WTC11 (cell line): ENCODE data around the gene PIGR. TPM values are rescaled to one million over a fixed set of nuclear protein-coding genes. Genes with fewer than 3 reads are reported as not detected.

Experiments
- ATAC-seq: fragments of 200-7000 bp; cut with Tn5 transposase; 2 replicates; pipeline ENCODE4 v1.10.0; 2021; ENCODE audit warnings: mild to moderate bottlenecking, moderate library complexity
- CTCF ChIA-PET: fragments of 300-600 bp; sonication (Branson Sonifier 250); formaldehyde crosslinking; loops from one replicate; lab custom pipeline; 2021; ENCODE audit warnings: antibody characterized with exemption; lab: Charles Lee
- POLR2A ChIA-PET: fragments of 350-600 bp; sonication (Branson Sonifier 250); formaldehyde crosslinking; loops from one replicate; lab custom pipeline; 2021; ENCODE audit warnings: antibody characterized with exemption; lab: Charles Lee
- DNase-seq: peaks from one replicate; pipeline ENCODE4 v3.0.0; 2021; ENCODE audit warnings: low spot score
- H3K27ac Mint-ChIP-seq: 2 replicates; pipeline ENCODE4 v1.8.0; 2021; ENCODE audit warnings: mixed read lengths
- H3K27me3 Mint-ChIP-seq: 2 replicates; pipeline ENCODE4 v1.8.0; 2021; ENCODE audit warnings: low read depth, mild to moderate bottlenecking, moderate library complexity, mixed read lengths
- H3K36me3 Mint-ChIP-seq: 2 replicates; pipeline ENCODE4 v1.8.0; 2021; ENCODE audit warnings: mixed read lengths
- H3K4me1 Mint-ChIP-seq: 2 replicates; pipeline ENCODE4 v1.8.0; 2022; ENCODE audit warnings: mixed read lengths
- H3K4me3 Mint-ChIP-seq: 2 replicates; pipeline ENCODE4 v1.8.0; 2021; ENCODE audit warnings: mild to moderate bottlenecking, moderate library complexity, mixed read lengths
- H3K9me3 Mint-ChIP-seq: 2 replicates; pipeline ENCODE4 v1.8.0; 2021; ENCODE audit warnings: mixed read lengths
- ETV6 ChIP-seq: sonication (generic); formaldehyde crosslinking; IDR thresholded peaks from 2 replicates; pipeline ENCODE4 v1.8.1; 2022; ENCODE audit warnings: mild to moderate bottlenecking, missing genetic modification reagents
- GRHL2 ChIP-seq: fragments of 250-450 bp; sonication (Bioruptor Pico); IDR thresholded peaks from 2 replicates; pipeline ENCODE4 v1.8.0; 2022; ENCODE audit warnings: mild to moderate bottlenecking, moderate library complexity; ENCODE audit not compliant: insufficient replicate concordance, severe bottlenecking
- HMGXB4 ChIP-seq: sonication (generic); formaldehyde crosslinking; IDR thresholded peaks from 2 replicates; pipeline ENCODE4 v1.8.1; 2023; ENCODE audit warnings: mild to moderate bottlenecking, moderate library complexity, missing genetic modification reagents
- IRF1 ChIP-seq: sonication (generic); formaldehyde crosslinking; IDR thresholded peaks from 2 replicates; pipeline ENCODE4 v1.8.0; 2023; ENCODE audit warnings: missing genetic modification reagents
- IRF2 ChIP-seq: sonication (generic); formaldehyde crosslinking; IDR thresholded peaks from 2 replicates; pipeline ENCODE4 v1.8.0; 2022; ENCODE audit warnings: low read depth, missing genetic modification reagents, borderline replicate concordance
- KAT7 ChIP-seq: sonication (generic); formaldehyde crosslinking; IDR thresholded peaks from 2 replicates; pipeline ENCODE4 v1.8.1; 2023; ENCODE audit warnings: missing genetic modification reagents, mild to moderate bottlenecking, borderline replicate concordance
- MXD4 ChIP-seq: fragments of 250-450 bp; sonication (Bioruptor Pico); IDR thresholded peaks from 2 replicates; pipeline ENCODE4 v1.8.0; 2021; ENCODE audit warnings: mild to moderate bottlenecking, moderate library complexity, borderline replicate concordance
- SOX15 ChIP-seq: fragments of 250-450 bp; sonication (Bioruptor Pico); IDR thresholded peaks from 2 replicates; pipeline ENCODE4 v1.9.0; 2021; ENCODE audit warnings: mild to moderate bottlenecking
- ZNF219 ChIP-seq: sonication (generic); formaldehyde crosslinking; IDR thresholded peaks from 2 replicates; pipeline ENCODE4 v1.8.0; 2023; ENCODE audit warnings: missing genetic modification reagents, mild to moderate bottlenecking, borderline replicate concordance
- ZNF317 ChIP-seq: sonication (generic); formaldehyde crosslinking; IDR thresholded peaks from 2 replicates; pipeline ENCODE4 v1.8.1; 2023; ENCODE audit warnings: low read depth, mild to moderate bottlenecking, moderate library complexity, missing genetic modification reagents, borderline replicate concordance
- ZNF671 ChIP-seq: fragments of 250-450 bp; sonication (Bioruptor Pico); IDR thresholded peaks from 2 replicates; pipeline ENCODE4 v1.8.0; 2021; ENCODE audit warnings: mild to moderate bottlenecking
- total RNA-seq: library from RNA; stranded (reverse); gene quantifications from 3 replicates; pipeline ENCODE4 v1.2.3, GENCODE V29; 2021
- TF ChIP-seq, protein P1 (sequence below): sonication (generic); formaldehyde crosslinking; IDR thresholded peaks from 2 replicates; pipeline ENCODE4 v1.8.1; 2023; ENCODE audit warnings: mild to moderate bottlenecking, missing genetic modification reagents, borderline replicate concordance
- TF ChIP-seq, protein P2 (sequence below): sonication (generic); formaldehyde crosslinking; IDR thresholded peaks from 2 replicates; pipeline ENCODE4 v1.8.0; 2022; ENCODE audit warnings: mild to moderate bottlenecking, missing genetic modification reagents
- TF ChIP-seq, protein P3 (sequence below): sonication (generic); formaldehyde crosslinking; conservative IDR thresholded peaks from 2 replicates; pipeline ENCODE4 v1.8.1; 2023; ENCODE audit warnings: mild to moderate bottlenecking, low read depth, missing genetic modification reagents, moderate library complexity

Gene PIGR
- total RNA-seq, 1 experiment from 2014 or later = 1.9 TPM

GRCh38 chr1:206957639-206958038 is 11.4 kb upstream of the PIGR start:
- Mint-ChIP-seq H3K4me3 (no peak overlapping the region), H3K4me1 (no peaks in the 10 kb centered on the region), H3K27ac (no peak overlapping the region), H3K36me3 (no peaks in the 10 kb centered on the region), H3K9me3 (no peaks in the 10 kb centered on the region), H3K27me3 (peaks cover 4% of the 10 kb centered on the region; the same call in 1 of the 2 replicates)
- ChIA-PET POLR2A (no interaction called here), CTCF (interaction anchor here (1.1 kb wide), 1 partner anchor 22 kb away, joined by 4 read pairs; no protein-coding TSS in a partner anchor)
- no peak for DNase-seq
- TF ChIP-seq SOX15 (CRISPR knock-in tag) (no peak), IRF2 (no peak), ZNF317 (CRISPR knock-in tag) (no peak), KAT7 (CRISPR knock-in tag) (no peak), ETV6 (CRISPR knock-in tag) (no peak), ZNF219 (CRISPR knock-in tag) (no peak)
- TF ChIP-seq, protein P1, sequence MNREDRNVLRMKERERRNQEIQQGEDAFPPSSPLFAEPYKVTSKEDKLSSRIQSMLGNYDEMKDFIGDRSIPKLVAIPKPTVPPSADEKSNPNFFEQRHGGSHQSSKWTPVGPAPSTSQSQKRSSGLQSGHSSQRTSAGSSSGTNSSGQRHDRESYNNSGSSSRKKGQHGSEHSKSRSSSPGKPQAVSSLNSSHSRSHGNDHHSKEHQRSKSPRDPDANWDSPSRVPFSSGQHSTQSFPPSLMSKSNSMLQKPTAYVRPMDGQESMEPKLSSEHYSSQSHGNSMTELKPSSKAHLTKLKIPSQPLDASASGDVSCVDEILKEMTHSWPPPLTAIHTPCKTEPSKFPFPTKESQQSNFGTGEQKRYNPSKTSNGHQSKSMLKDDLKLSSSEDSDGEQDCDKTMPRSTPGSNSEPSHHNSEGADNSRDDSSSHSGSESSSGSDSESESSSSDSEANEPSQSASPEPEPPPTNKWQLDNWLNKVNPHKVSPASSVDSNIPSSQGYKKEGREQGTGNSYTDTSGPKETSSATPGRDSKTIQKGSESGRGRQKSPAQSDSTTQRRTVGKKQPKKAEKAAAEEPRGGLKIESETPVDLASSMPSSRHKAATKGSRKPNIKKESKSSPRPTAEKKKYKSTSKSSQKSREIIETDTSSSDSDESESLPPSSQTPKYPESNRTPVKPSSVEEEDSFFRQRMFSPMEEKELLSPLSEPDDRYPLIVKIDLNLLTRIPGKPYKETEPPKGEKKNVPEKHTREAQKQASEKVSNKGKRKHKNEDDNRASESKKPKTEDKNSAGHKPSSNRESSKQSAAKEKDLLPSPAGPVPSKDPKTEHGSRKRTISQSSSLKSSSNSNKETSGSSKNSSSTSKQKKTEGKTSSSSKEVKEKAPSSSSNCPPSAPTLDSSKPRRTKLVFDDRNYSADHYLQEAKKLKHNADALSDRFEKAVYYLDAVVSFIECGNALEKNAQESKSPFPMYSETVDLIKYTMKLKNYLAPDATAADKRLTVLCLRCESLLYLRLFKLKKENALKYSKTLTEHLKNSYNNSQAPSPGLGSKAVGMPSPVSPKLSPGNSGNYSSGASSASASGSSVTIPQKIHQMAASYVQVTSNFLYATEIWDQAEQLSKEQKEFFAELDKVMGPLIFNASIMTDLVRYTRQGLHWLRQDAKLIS = no peak
- TF ChIP-seq, protein P2, sequence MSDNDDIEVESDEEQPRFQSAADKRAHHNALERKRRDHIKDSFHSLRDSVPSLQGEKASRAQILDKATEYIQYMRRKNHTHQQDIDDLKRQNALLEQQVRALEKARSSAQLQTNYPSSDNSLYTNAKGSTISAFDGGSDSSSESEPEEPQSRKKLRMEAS = no peak
- ATAC-seq = no peak

DNA sequence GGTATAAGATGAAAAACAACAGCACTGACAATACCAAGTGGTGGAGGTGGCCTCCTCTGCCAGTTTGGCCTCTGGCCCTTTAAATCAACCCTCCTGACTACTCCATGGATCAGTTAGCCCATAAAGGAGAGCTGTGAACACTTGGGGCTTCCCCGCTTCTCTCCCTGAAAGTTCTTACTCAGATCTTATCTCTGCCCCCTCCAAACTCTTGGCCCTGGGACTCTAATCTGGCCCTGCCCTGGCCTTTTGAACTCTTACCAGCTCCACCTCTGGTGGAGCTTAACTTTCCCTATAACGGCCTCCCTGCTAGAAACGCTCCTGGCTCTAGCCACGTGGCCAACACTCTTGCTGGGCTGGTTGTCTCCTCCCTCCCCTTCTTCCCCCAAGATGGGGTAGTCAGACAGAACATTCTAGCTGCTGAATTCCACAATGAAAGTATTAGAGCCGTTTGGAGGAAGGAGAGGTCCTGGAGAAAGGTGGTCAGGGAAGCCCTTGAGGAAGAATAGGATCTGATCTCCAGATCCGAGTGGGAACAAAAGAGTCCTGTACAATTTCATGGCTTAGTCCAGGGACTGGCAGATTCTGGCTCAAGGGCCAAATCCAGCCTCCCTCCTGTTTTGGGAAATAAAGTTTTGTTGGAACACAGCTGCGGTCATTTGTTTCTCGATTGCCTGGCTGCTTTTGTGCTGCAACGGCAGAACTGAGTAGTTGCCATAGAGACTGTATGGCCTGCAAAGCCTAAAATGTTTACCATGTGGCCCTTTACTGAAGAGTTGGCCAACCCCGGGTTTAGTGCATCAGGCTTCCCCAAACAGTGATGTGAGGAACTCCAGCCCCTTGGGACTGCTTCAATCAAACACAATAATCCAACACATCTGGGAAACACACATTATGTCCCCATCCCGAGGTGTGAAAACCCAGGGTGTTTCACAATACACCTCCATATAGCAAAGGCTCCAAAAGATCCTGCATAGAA is 9.5 kb upstream of the PIGR start:
- CTCF ChIA-PET = interaction anchor here (2.1 kb wide), 1 partner anchor 20 kb away, joined by 14 read pairs; no protein-coding TSS in a partner anchor

More for the DNA sequence above, 9.5 kb upstream of the PIGR start:
- TF ChIP-seq ZNF671 (CRISPR knock-in tag) (no peak), ZNF219 (CRISPR knock-in tag) (no peak), HMGXB4 (CRISPR knock-in tag) (no peak), IRF1 (CRISPR knock-in tag) (no peak), MXD4 (CRISPR knock-in tag) (no peak), GRHL2 (CRISPR knock-in tag) (no peak)
- TF ChIP-seq, protein P3, sequence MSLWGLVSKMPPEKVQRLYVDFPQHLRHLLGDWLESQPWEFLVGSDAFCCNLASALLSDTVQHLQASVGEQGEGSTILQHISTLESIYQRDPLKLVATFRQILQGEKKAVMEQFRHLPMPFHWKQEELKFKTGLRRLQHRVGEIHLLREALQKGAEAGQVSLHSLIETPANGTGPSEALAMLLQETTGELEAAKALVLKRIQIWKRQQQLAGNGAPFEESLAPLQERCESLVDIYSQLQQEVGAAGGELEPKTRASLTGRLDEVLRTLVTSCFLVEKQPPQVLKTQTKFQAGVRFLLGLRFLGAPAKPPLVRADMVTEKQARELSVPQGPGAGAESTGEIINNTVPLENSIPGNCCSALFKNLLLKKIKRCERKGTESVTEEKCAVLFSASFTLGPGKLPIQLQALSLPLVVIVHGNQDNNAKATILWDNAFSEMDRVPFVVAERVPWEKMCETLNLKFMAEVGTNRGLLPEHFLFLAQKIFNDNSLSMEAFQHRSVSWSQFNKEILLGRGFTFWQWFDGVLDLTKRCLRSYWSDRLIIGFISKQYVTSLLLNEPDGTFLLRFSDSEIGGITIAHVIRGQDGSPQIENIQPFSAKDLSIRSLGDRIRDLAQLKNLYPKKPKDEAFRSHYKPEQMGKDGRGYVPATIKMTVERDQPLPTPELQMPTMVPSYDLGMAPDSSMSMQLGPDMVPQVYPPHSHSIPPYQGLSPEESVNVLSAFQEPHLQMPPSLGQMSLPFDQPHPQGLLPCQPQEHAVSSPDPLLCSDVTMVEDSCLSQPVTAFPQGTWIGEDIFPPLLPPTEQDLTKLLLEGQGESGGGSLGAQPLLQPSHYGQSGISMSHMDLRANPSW (CRISPR knock-in tag) = no peak
- ATAC-seq (peak; percentile 38; the same call in 1 of the 2 replicates), DNase-seq (no peak)
- no peaks in the 10 kb centered on the region for H3K36me3 Mint-ChIP-seq
- H3K4me1 Mint-ChIP-seq = no peaks in the 10 kb centered on the region
- no peak overlapping the region for H3K27ac Mint-ChIP-seq
- peaks cover 4% of the 10 kb centered on the region for H3K27me3 Mint-ChIP-seq
- no peak overlapping the region for H3K4me3 Mint-ChIP-seq
- H3K9me3 Mint-ChIP-seq = no peaks in the 10 kb centered on the region
- POLR2A ChIA-PET = interaction anchor here (0.6 to 1.0 kb wide), 2 partner anchors 10 to 98 kb away, joined by 3 read pairs; no protein-coding TSS in a partner anchor
